ENCODE measurements around the gene PTCH1.

The PTCH1 gene

GRCh38 chr9:95406121-95406520 lies 110.7 kb downstream of the PTCH1 start:
- H3K4me3 ChIP-seq (ENCODE audit: low read depth in 1 of 2, low read length in 2 of 2) = no peak overlapping the region
- no peaks in the 10 kb centered on the region for H3K79me2 ChIP-seq (ENCODE audit: insufficient read depth, low read length)
- H3K27ac ChIP-seq (ENCODE audit: low read length) = no peak overlapping the region
- no peaks in the 10 kb centered on the region for H3K36me3 ChIP-seq (ENCODE audit: insufficient read depth, low read length)
- TF ChIP-seq, protein P1, sequence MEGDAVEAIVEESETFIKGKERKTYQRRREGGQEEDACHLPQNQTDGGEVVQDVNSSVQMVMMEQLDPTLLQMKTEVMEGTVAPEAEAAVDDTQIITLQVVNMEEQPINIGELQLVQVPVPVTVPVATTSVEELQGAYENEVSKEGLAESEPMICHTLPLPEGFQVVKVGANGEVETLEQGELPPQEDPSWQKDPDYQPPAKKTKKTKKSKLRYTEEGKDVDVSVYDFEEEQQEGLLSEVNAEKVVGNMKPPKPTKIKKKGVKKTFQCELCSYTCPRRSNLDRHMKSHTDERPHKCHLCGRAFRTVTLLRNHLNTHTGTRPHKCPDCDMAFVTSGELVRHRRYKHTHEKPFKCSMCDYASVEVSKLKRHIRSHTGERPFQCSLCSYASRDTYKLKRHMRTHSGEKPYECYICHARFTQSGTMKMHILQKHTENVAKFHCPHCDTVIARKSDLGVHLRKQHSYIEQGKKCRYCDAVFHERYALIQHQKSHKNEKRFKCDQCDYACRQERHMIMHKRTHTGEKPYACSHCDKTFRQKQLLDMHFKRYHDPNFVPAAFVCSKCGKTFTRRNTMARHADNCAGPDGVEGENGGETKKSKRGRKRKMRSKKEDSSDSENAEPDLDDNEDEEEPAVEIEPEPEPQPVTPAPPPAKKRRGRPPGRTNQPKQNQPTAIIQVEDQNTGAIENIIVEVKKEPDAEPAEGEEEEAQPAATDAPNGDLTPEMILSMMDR (IDR thresholded peaks at IDR 0.05; ENCODE audit: borderline replicate concordance, extremely low read depth, low read length, poor library complexity, severe bottlenecking) = no peak
- TF ChIP-seq EZH2 (IDR thresholded peaks at IDR 0.05; ENCODE audit: borderline replicate concordance, low read depth, low read length, severe bottlenecking) = no peak
- no peaks in the 10 kb centered on the region for H3K27me3 ChIP-seq (ENCODE audit: insufficient read depth, low read length, poor library complexity)
- DNase-seq = no peak
- no peak overlapping the region for H2AFZ ChIP-seq (ENCODE audit: low read depth, low read length)
- ATAC-seq (ENCODE audit: insufficient read depth, low read depth) = no peak
- no peaks in the 10 kb centered on the region for H3K4me1 ChIP-seq (ENCODE audit: insufficient read depth, low read length)
- H4K20me1 ChIP-seq (ENCODE audit: insufficient read depth, low read length) = no peaks in the 10 kb centered on the region
- H3K9me3 ChIP-seq (ENCODE audit: insufficient read depth, low read length, severe bottlenecking) = no peaks in the 10 kb centered on the region
- H3K9ac ChIP-seq (ENCODE audit: low read depth, low read length) = no peak overlapping the region
- H3K4me2 ChIP-seq (ENCODE audit: insufficient read depth, low read length) = no peak overlapping the region

DNA sequence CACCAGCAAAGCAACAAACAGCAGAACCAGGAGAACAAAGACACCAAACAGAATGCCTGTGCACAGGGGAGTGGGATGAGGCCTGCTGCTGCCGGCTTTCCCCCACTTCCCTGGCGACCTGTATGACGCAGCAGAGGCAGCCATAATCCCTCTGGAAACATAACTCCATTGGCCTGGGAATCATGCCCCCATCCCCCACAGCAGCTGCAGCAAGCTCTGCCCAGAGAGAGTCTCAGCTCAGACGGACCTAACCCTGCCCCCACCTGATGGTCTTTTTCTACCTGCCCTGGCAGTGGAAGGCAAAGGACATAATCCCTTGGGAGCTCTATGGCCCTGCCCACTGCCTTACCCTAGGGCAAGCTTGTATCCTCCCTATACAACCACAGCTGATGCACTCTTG lies 117.5 kb downstream of the PTCH1 start:
- no peaks in the 10 kb centered on the region for H4K20me1 ChIP-seq (ENCODE audit: insufficient read depth, low read length)
- DNase-seq (no peak), ATAC-seq (ENCODE audit: insufficient read depth, low read depth) (no peak)
- H3K36me3 ChIP-seq (ENCODE audit: insufficient read depth, low read length) = no peaks in the 10 kb centered on the region
- no peak overlapping the region for H3K4me2 ChIP-seq (ENCODE audit: insufficient read depth, low read length)
- H3K27ac ChIP-seq (ENCODE audit: low read length) = no peak overlapping the region
- no peaks in the 10 kb centered on the region for H3K9me3 ChIP-seq (ENCODE audit: insufficient read depth, low read length, severe bottlenecking)
- H2AFZ ChIP-seq (ENCODE audit: low read depth, low read length) = no peak overlapping the region
- H3K79me2 ChIP-seq (ENCODE audit: insufficient read depth, low read length) = no peaks in the 10 kb centered on the region
- H3K4me3 ChIP-seq (ENCODE audit: low read depth in 1 of 2, low read length in 2 of 2) = no peak overlapping the region
- H3K27me3 ChIP-seq (ENCODE audit: insufficient read depth, low read length, poor library complexity) = no peaks in the 10 kb centered on the region
- H3K9ac ChIP-seq (ENCODE audit: low read depth, low read length) = no peak overlapping the region
- no peak for TF ChIP-seq EZH2 (IDR thresholded peaks at IDR 0.05; ENCODE audit: borderline replicate concordance, low read depth, low read length, severe bottlenecking)
- TF ChIP-seq, protein P1 (IDR thresholded peaks at IDR 0.05; ENCODE audit: borderline replicate concordance, extremely low read depth, low read length, poor library complexity, severe bottlenecking) = no peak
- H3K4me1 ChIP-seq (ENCODE audit: insufficient read depth, low read length) = no peaks in the 10 kb centered on the region
